GM12891 (cell line): Measurements from ENCODE around the gene CADM2.

Experiments used
- DNase-seq: peaks from one replicate; pipeline ENCODE4 v3.0.0; 2011; ENCODE audit warnings: low spot score; ENCODE audit not compliant: insufficient read length
- FAIRE-seq: peaks from 2 replicates; lab custom pipeline; 2011; peaks lifted over from hg19 to GRCh38; lab: Jason Lieb, UNC
- PAX5 ChIP-seq: IDR thresholded peaks from 2 replicates; pipeline ENCODE4 v1.6.1; 2011; ENCODE audit warnings: low read length, moderate library complexity, mild to moderate bottlenecking; ENCODE audit not compliant: insufficient read depth, severe bottlenecking
- POLR2A ChIP-seq: IDR thresholded peaks from 2 replicates; pipeline ENCODE4 v1.6.1; 2011; ENCODE audit warnings: low read depth, low read length, control low read depth
- POLR2AphosphoS5 ChIP-seq: IDR thresholded peaks from 2 replicates; pipeline ENCODE4 v1.6.1; 2011; ENCODE audit warnings: low read depth, low read length, control low read depth
- POU2F2 ChIP-seq: IDR thresholded peaks from 2 replicates; pipeline ENCODE4 v1.6.1; 2011; ENCODE audit warnings: low read depth, mild to moderate bottlenecking, control low read depth, low read length, moderate library complexity
- SPI1 ChIP-seq: IDR thresholded peaks from 2 replicates; pipeline ENCODE4 v1.6.1; 2011; ENCODE audit warnings: low read depth, low read length, control low read depth
- TAF1 ChIP-seq: IDR thresholded peaks from 2 replicates; pipeline ENCODE4 v1.6.1; 2011; ENCODE audit warnings: low read depth, low read length, control low read depth

CADM2 gene

GRCh38 chr3:84980011-84980410 lies 21.2 kb downstream of the CADM2 start:
- DNase-seq = no peak
- FAIRE-seq = no peak
- no peak for TF ChIP-seq POLR2AphosphoS5
- TF ChIP-seq SPI1 = no peak
- TF ChIP-seq PAX5 = no peak
- TF ChIP-seq POLR2A = no peak
- no peak for TF ChIP-seq POU2F2

DNA sequence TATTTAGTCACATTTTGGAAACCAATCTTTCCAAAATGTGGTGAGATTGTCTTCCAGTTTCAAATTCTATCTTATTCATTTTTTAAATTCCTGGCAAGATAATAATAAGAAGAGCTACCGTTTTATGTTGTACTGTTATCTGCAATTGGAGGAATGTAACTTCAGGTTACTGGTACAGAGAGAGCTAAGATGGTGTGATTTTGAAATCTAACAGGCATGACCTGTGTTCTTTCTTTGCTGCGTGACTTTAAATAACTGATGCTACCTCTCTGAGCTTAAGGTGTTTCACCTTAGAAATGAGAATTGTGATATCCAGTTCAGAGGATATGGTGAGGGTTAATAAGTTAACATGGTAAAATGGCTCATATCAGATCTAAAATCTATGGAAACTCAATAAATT lies 21.7 kb downstream of the CADM2 start:
- TF ChIP-seq POLR2A (no peak), POLR2AphosphoS5 (no peak), TAF1 (no peak), POU2F2 (no peak)
- DNase-seq = no peak
- FAIRE-seq = no peak

DNA sequence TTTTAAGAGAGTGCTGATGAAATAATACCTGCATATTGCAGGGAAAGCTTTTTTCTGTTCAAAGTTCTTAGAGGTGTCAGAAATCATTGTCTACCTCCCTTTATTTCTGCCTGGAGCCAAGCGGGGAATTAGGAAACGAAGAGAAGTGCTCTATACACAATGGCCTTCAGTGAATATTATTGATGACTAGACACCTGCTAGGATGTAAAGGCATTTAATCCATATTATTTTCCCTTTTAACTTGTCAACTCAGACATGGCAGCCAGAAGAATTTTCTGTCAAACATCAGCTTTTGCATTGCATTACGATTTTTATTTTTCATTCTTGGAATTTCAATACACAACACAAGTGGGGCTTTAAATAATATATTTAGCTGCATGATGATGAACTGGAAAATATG lies 24.7 kb downstream of the CADM2 start:
- DNase-seq = no peak
- TF ChIP-seq TAF1 (no peak), POLR2AphosphoS5 (no peak), POLR2A (no peak), PAX5 (no peak), POU2F2 (no peak), SPI1 (no peak)
- no peak for FAIRE-seq

DNA sequence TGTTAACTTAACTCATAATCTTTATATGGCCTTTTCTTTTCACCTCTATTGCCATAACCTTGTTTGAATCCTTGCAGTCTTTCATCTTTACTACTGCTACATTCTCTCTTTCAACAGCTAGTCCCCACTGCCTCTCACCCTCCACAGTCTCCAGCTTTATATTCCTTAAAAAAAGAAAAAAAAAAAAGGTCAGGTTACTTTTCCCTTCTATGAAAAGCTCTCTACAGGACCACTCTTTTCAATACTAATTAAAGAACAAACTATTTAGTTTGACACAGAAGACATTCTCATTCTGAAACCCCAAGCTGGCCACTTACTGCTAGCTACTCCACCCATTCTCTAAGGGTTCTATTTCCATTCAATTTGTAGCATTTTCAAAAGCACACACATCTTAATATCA lies 25.6 kb downstream of the CADM2 start:
- FAIRE-seq (no peak), DNase-seq (no peak)
- no peak for TF ChIP-seq SPI1
- no peak for TF ChIP-seq POU2F2
- no peak for TF ChIP-seq PAX5
- TF ChIP-seq POLR2A = no peak
- no peak for TF ChIP-seq POLR2AphosphoS5
- TF ChIP-seq TAF1 = no peak

- no peak for TF ChIP-seq PAX5
- TF ChIP-seq POLR2A = no peak
- FAIRE-seq (no peak), DNase-seq (no peak)
Measured at GRCh38 chr3:84985795-84986194, 27.0 kb downstream of the CADM2 start.

- DNase-seq (no peak), FAIRE-seq (no peak)
- no peak for TF ChIP-seq POLR2A
- TF ChIP-seq POLR2AphosphoS5 = no peak
- TF ChIP-seq PAX5 = no peak
- no peak for TF ChIP-seq TAF1
- no peak for TF ChIP-seq POU2F2
- TF ChIP-seq SPI1 = no peak
Measured at GRCh38 chr3:84987706-84988504, 29.1 kb downstream of the CADM2 start.

- TF ChIP-seq TAF1 = no peak
- no peak for TF ChIP-seq SPI1
- TF ChIP-seq PAX5 = no peak
- FAIRE-seq (no peak), DNase-seq (no peak)
Measured at GRCh38 chr3:84989102-84989501, 30.3 kb downstream of the CADM2 start.

GRCh38 chr3:84991422-84991900 lies 32.7 kb downstream of the CADM2 start:
- DNase-seq (no peak), FAIRE-seq (no peak)
- TF ChIP-seq POLR2AphosphoS5 (no peak), TAF1 (no peak), PAX5 (no peak), POLR2A (no peak), POU2F2 (no peak), SPI1 (no peak)

- no peak for DNase-seq
- TF ChIP-seq POLR2AphosphoS5 = no peak
- no peak for TF ChIP-seq SPI1
- TF ChIP-seq TAF1 = no peak
- no peak for FAIRE-seq
Measured at GRCh38 chr3:84993956-84994355, 35.2 kb downstream of the CADM2 start.

- no peak for TF ChIP-seq PAX5
- no peak for TF ChIP-seq POU2F2
- no peak for TF ChIP-seq SPI1
- no peak for TF ChIP-seq TAF1
- TF ChIP-seq POLR2AphosphoS5 = no peak
- TF ChIP-seq POLR2A = no peak
- DNase-seq (no peak), FAIRE-seq (no peak)
Measured at GRCh38 chr3:84998545-84998944, 39.8 kb downstream of the CADM2 start.
